Activated CD4-positive, CD25-positive, alpha-beta regulatory T cell treated with anti-CD3 and anti-CD28 coated beads, Interleukin-2, amount 50 U/mL, for 16 hours (primary cell): ENCODE results near the gene KSR2.
"Not testable (repeated sequence)": the region's sequence is repeated elsewhere in the genome, so short reads cannot be mapped to it uniquely, and the experiment has no call there.

Experiments
- DNase-seq: peaks from one replicate; pipeline ENCODE4 v3.0.0-alpha.2; 2020; ENCODE audit warnings: low read depth, low spot score

The KSR2 gene

GRCh38 chr12:117761528-117762100, 207.2 kb downstream of the KSR2 start:
- no peak for DNase-seq

- DNase-seq, result no peak
These were observed 207.8 kb downstream of the KSR2 start for GRCh38 chr12:117760990-117761389.

GRCh38 chr12:117750657-117751056, 218.1 kb downstream of the KSR2 start:
- DNase-seq, result no peak

GRCh38 chr12:117749431-117749830, 219.4 kb downstream of the KSR2 start:
- DNase-seq, result no peak

GRCh38 chr12:117746358-117746757, 222.4 kb downstream of the KSR2 start:
- not testable (repeated sequence) for DNase-seq

GRCh38 chr12:117744418-117744817, 224.4 kb downstream of the KSR2 start:
- no peak for DNase-seq

- DNase-seq, result no peak
These were observed 225.0 kb downstream of the KSR2 start for GRCh38 chr12:117743761-117744160.

GRCh38 chr12:117742721-117743120, 226.1 kb downstream of the KSR2 start:
- DNase-seq, result no peak

- no peak for DNase-seq
These were observed 230.6 kb downstream of the KSR2 start for GRCh38 chr12:117738233-117738632.

GRCh38 chr12:117733549-117733805, 235.3 kb downstream of the KSR2 start:
- DNase-seq, result no peak

- no peak for DNase-seq
These were observed 235.8 kb downstream of the KSR2 start for GRCh38 chr12:117732761-117733548.

GRCh38 chr12:117731131-117731530, 237.7 kb downstream of the KSR2 start:
- DNase-seq, result not testable (repeated sequence)

GRCh38 chr12:117727301-117727700, 241.5 kb downstream of the KSR2 start:
- DNase-seq, result no peak

GRCh38 chr12:117724543-117724942, 244.2 kb downstream of the KSR2 start:
- DNase-seq, result no peak

GRCh38 chr12:117718559-117718958, 250.2 kb downstream of the KSR2 start:
- no peak for DNase-seq

GRCh38 chr12:117718141-117718540, 250.6 kb downstream of the KSR2 start:
- DNase-seq, result no peak

GRCh38 chr12:117714203-117714602, 254.6 kb downstream of the KSR2 start:
- DNase-seq, result no peak

- no peak for DNase-seq
These were observed 258.7 kb downstream of the KSR2 start for GRCh38 chr12:117710121-117710520.

GRCh38 chr12:117707861-117708260, 260.9 kb downstream of the KSR2 start:
- no peak for DNase-seq

- DNase-seq, result no peak
These were observed 265.2 kb downstream of the KSR2 start for GRCh38 chr12:117703584-117703983.

GRCh38 chr12:117702741-117703140, 266.0 kb downstream of the KSR2 start:
- DNase-seq, result no peak

GRCh38 chr12:117699575-117699974, 269.2 kb downstream of the KSR2 start:
- no peak for DNase-seq

GRCh38 chr12:117699118-117699517, 269.7 kb downstream of the KSR2 start:
- DNase-seq, result no peak

GRCh38 chr12:117695956-117696355, 272.8 kb downstream of the KSR2 start:
- no peak for DNase-seq
